ENCODE results near the gene RBBP4. TPM values are rescaled to one million over a fixed set of nuclear protein-coding genes. Genes with fewer than 3 reads are reported as not detected.

RBBP4 gene
- total and polyA plus RNA-seq, 2 of the 8 experiments (the other 6 are each of a cell fraction or from before 2014, with no cell fraction given): 147 to 397 TPM

- H3K23ac ChIP-seq (ENCODE audit: insufficient read length): no peak overlapping the region
- no peak overlapping the region for H4K5ac ChIP-seq (ENCODE audit: insufficient read length, low read depth, low read length)
- FAIRE-seq: no peak
- H3K79me2 ChIP-seq (ENCODE audit: control insufficient read depth in 1 of 2, insufficient read depth in 2 of 2, low read length in 2 of 2): peaks cover 10 to 72% of the 10 kb centered on the region in 2 experiments
- H3K27ac ChIP-seq (ENCODE audit: low read depth, low read length): no peak overlapping the region
- H2AFZ ChIP-seq (ENCODE audit: low read length): no peak overlapping the region
- no peak overlapping the region for H4K91ac ChIP-seq (replicated peaks; ENCODE audit: insufficient read length, low read length)
- H3K27me3 ChIP-seq (replicated peaks in 1 of 4; ENCODE audit: control insufficient read depth in 3 of 4, extremely low read depth in 1 of 4, insufficient read depth in 3 of 4, low read length in 3 of 4): no peaks in the 10 kb centered on the region; a peak in 1 of 7 replicates
- H3K9ac ChIP-seq (replicated peaks in 1 of 4; ENCODE audit: extremely low read depth in 1 of 4, low read depth in 3 of 4, low read length in 3 of 4): no peak overlapping the region
- peaks cover 0 to under 1% (median 0%) of the 10 kb centered on the region in 4 experiments; a peak in 1 of 7 replicates for H3K4me1 ChIP-seq (replicated peaks in 1 of 4; ENCODE audit: control insufficient read depth in 3 of 4, insufficient read depth in 4 of 4, low read length in 3 of 4)
- H2BK15ac ChIP-seq (ENCODE audit: low read length): no peak overlapping the region
- no peak overlapping the region for H2BK20ac ChIP-seq (ENCODE audit: low read length)
- H3K4me3 ChIP-seq (ENCODE audit: extremely low read depth in 1 of 4, insufficient read depth in 2 of 4, low read depth in 3 of 4, low read length in 4 of 4): no peak overlapping the region; a peak in 1 of 8 replicates
- WGBS, 2 experiments (ENCODE audit: extremely low coverage in 1 of 2, insufficient coverage in 1 of 2, insufficient read length in 1 of 2, insufficient replicate concordance in 2 of 2, low coverage in 1 of 2, low lambda C conversion rate in 2 of 2, missing lambda C conversion rate in 1 of 2): 95% methylated on average over 5 of the region's 6 CpGs; no CpG with 5 or more reads in 1 of the 2 experiments
- H3K56ac ChIP-seq (replicated peaks; ENCODE audit: insufficient read length, low read depth, low read length): no peak overlapping the region
- CTCF ChIA-PET (ENCODE audit: partially characterized antibody): no interaction called here
- no peak overlapping the region for H2BK12ac ChIP-seq (ENCODE audit: low read depth, low read length)
- peaks cover 5% of the 10 kb centered on the region for H3K23me2 ChIP-seq (ENCODE audit: low read depth, low read length)
- H3K14ac ChIP-seq (ENCODE audit: insufficient read length): no peak overlapping the region
- POLR2A ChIA-PET (ENCODE audit: partially characterized antibody): interaction anchor here (0.9 kb wide), 1 partner anchor 34 kb away, joined by 3 read pairs; no protein-coding TSS in a partner anchor
- no peak overlapping the region for H3K4ac ChIP-seq (replicated peaks; ENCODE audit: insufficient read length, low read depth, low read length)
- no peaks in the 10 kb centered on the region for H4K20me1 ChIP-seq (replicated peaks in 1 of 2; ENCODE audit: control insufficient read depth in 1 of 2, insufficient read depth in 2 of 2, low read length in 2 of 2)
- no peak overlapping the region for H2AK5ac ChIP-seq (ENCODE audit: low read depth, low read length)
- DNase-seq (ENCODE audit: low read depth in 1 of 2, low spot score in 2 of 2): no peak
- H3K9me3 ChIP-seq (ENCODE audit: insufficient read depth in 2 of 2, low read depth in 1 of 2, low read length in 1 of 2): 0 out of 4 replicates have a peak, but pooled peaks cover 0 to 2% of the 10 kb centered on the region in 2 experiments
- H2BK120ac ChIP-seq (replicated peaks; ENCODE audit: low read depth, low read length): no peak overlapping the region
- no peak overlapping the region for H4K8ac ChIP-seq (ENCODE audit: extremely low read depth, insufficient read depth, low read length)
- H3K79me1 ChIP-seq (ENCODE audit: low read depth, low read length): peaks cover 6% of the 10 kb centered on the region; the same call in 1 of the 2 replicates
- H3K4me2 ChIP-seq (ENCODE audit: insufficient read depth in 1 of 2, low read depth in 2 of 2, low read length in 2 of 2): no peak overlapping the region
- H3K36me3 ChIP-seq (ENCODE audit: control insufficient read depth in 2 of 4, insufficient read depth in 4 of 4, low read length in 3 of 4): peaks cover 0 to 16% (median 2%) of the 10 kb centered on the region in 4 experiments; a peak in 3 of 8 replicates
- no peak overlapping the region for H3K18ac ChIP-seq (ENCODE audit: extremely low read depth, low read length)
- no peak overlapping the region for H2BK5ac ChIP-seq (ENCODE audit: low read depth, low read length)
- TF ChIP-seq BCL11A (IDR thresholded peaks at IDR 0.05; ENCODE audit: low read depth in 2 of 2, low read length in 2 of 2): no peak
These were observed 3.5 kb upstream of the RBBP4 start for GRCh38 chr1:32647308-32648134.
